PC-3 (cell line): ENCODE measurements around the gene AFF3. TPM values are rescaled to one million over a fixed set of nuclear protein-coding genes. Genes with fewer than 3 reads are reported as not detected.

ENCODE experiments used
- ATAC-seq: fragments of 200-7000 bp; cut with Tn5 transposase; 2 replicates; pipeline ENCODE4 v1.9.1; 2020; ENCODE audit warnings: mild to moderate bottlenecking, moderate library complexity
- BruUV-seq: library from RNA; stranded (reverse); fragments of 400-500 nt; replicated peaks from 2 replicates; lab custom pipeline; 2021; lab: Mats Ljungman, UMichigan
- CTCF ChIA-PET: fragments of 300-600 bp; sonication (Branson Sonifier 250); formaldehyde crosslinking; loops from one replicate; lab custom pipeline; 2022; ENCODE audit warnings: antibody characterized with exemption; lab: Charles Lee
- POLR2A ChIA-PET: fragments of 300-600 bp; sonication (Branson Sonifier 250); formaldehyde crosslinking; loops from one replicate; lab custom pipeline; 2022; ENCODE audit warnings: antibody characterized with exemption; ENCODE audit not compliant: unreplicated experiment; lab: Charles Lee
- DNase-seq: peaks from one replicate; pipeline ENCODE4 v3.0.0-alpha.2; 2015
- H2AFZ ChIP-seq: fragments of 300-600 bp; sonication (generic); 2 replicates; pipeline ENCODE4 v1.6.0; 2016; ENCODE audit warnings: antibody characterized with exemption, low read length
- H3F3A ChIP-seq: fragments of 300-600 bp; sonication (generic); one replicate; pipeline ENCODE4 v1.6.0; 2017; ENCODE audit warnings: antibody characterized with exemption, low read length, control low read depth, mild to moderate bottlenecking; ENCODE audit not compliant: unreplicated experiment
- H3K27ac ChIP-seq: fragments of 300-600 bp; sonication (generic); 2 replicates; pipeline ENCODE4 v1.5.1; 2016; ENCODE audit warnings: mild to moderate bottlenecking, low read length
- H3K27me3 ChIP-seq: fragments of 300-600 bp; sonication (generic); 2 replicates; pipeline ENCODE4 v1.6.1; 2016; ENCODE audit warnings: low read length, mixed read lengths
- H3K36me3 ChIP-seq: fragments of 300-600 bp; sonication (generic); 2 replicates; pipeline ENCODE4 v1.6.1; 2016; ENCODE audit warnings: low read depth, mixed run types, low read length, mixed read lengths
- H3K4me1 ChIP-seq: fragments of 300-600 bp; sonication (generic); 2 replicates; pipeline ENCODE4 v1.5.1; 2016; ENCODE audit warnings: low read length; ENCODE audit not compliant: insufficient read depth
- H3K4me2 ChIP-seq: fragments of 300-600 bp; sonication (generic); 2 replicates; pipeline ENCODE4 v1.6.0; 2016; ENCODE audit warnings: low read length
- H3K4me3 ChIP-seq: fragments of 300-600 bp; sonication (generic); 2 replicates; pipeline ENCODE4 v1.5.1; 2016; ENCODE audit warnings: mild to moderate bottlenecking, low read length, mixed read lengths
- H3K79me2 ChIP-seq: fragments of 300-600 bp; sonication (generic); 2 replicates; pipeline ENCODE4 v1.6.1; 2017; ENCODE audit warnings: low read length, mixed read lengths
- H3K9ac ChIP-seq: fragments of 300-600 bp; sonication (generic); 2 replicates; pipeline ENCODE4 v1.6.0; 2016; ENCODE audit warnings: mild to moderate bottlenecking, low read length
- H3K9me2 ChIP-seq: fragments of 300-600 bp; sonication (generic); replicated peaks from 2 replicates; pipeline ENCODE4 v1.6.1; 2016; ENCODE audit warnings: mixed run types, low read length, mixed read lengths
- H3K9me3 ChIP-seq: fragments of 300-600 bp; sonication (generic); 2 replicates; pipeline ENCODE4 v1.6.1; 2016; ENCODE audit warnings: low read length, mixed read lengths
- H4K20me1 ChIP-seq: fragments of 300-600 bp; sonication (generic); 2 replicates; pipeline ENCODE4 v1.6.1; 2016; ENCODE audit warnings: low read length, mixed read lengths
- CTCF ChIP-seq: fragments of 300-600 bp; sonication (generic); conservative IDR thresholded peaks from 2 replicates; pipeline ENCODE4 v1.5.1; 2017; ENCODE audit warnings: antibody characterized with exemption, low read depth, mild to moderate bottlenecking, low read length
- EZH2 ChIP-seq: fragments of 300-600 bp; sonication (generic); IDR thresholded peaks from one replicate; pipeline ENCODE4 v1.6.1; 2017; ENCODE audit warnings: antibody characterized with exemption, mild to moderate bottlenecking, low read length; ENCODE audit not compliant: unreplicated experiment
- EZH2phosphoT487 ChIP-seq: fragments of 300-600 bp; sonication (generic); IDR thresholded peaks from 2 replicates; pipeline ENCODE4 v1.6.1; 2018; ENCODE audit warnings: mild to moderate bottlenecking, antibody characterized with exemption, low read length, borderline replicate concordance
- intact Hi-C: fragments of 100-400 bp; cut with micrococcal nuclease; formaldehyde crosslinking; loops from 2 replicates; pipeline ENCODE4 v1.9.0; 2023
- total RNA-seq: library from RNA; depleted of rRNA; stranded (reverse); fragments of >200 nt; gene quantifications from 2 replicates; pipeline ENCODE4 v1.2.3, GENCODE V29; 2014

The AFF3 gene
- total RNA-seq, 1 experiment from 2014 or later = 0.04 TPM

- Histone ChIP-seq H3K4me3 (no peak overlapping the region), H3K4me1 (no peaks in the 10 kb centered on the region), H3K9me3 (no peaks in the 10 kb centered on the region), H3K9me2 (no peaks in the 10 kb centered on the region), H3K27ac (no peak overlapping the region), H3K36me3 (no peaks in the 10 kb centered on the region), H3F3A (no peaks in the 10 kb centered on the region), H3K9ac (no peak overlapping the region), H2AFZ (no peak overlapping the region), H4K20me1 (no peaks in the 10 kb centered on the region), H3K4me2 (no peak overlapping the region), H3K27me3 (no peaks in the 10 kb centered on the region), H3K79me2 (no peaks in the 10 kb centered on the region)
- ChIA-PET POLR2A (interaction anchor here (0.6 kb wide), 1 partner anchor 21 kb away, joined by 3 read pairs; no protein-coding TSS in a partner anchor), CTCF (no interaction called here)
- DNase-seq (no peak), ATAC-seq (no peak)
- TF ChIP-seq EZH2phosphoT487 (no peak), CTCF (no peak), EZH2 (no peak)
- no TSS peak for BruUV-seq
- intact Hi-C loops = no loop called here
Measured at GRCh38 chr2:99722476-99722875, 419.9 kb downstream of the AFF3 start.

GRCh38 chr2:99719102-99719501, 423.3 kb downstream of the AFF3 start:
- CTCF ChIA-PET = no interaction called here
- Histone ChIP-seq H3K36me3 (no peaks in the 10 kb centered on the region), H3K79me2 (no peaks in the 10 kb centered on the region), H3K9me3 (no peaks in the 10 kb centered on the region), H3K4me2 (no peak overlapping the region), H3K9ac (no peak overlapping the region), H4K20me1 (no peaks in the 10 kb centered on the region), H3K27me3 (no peaks in the 10 kb centered on the region), H3K4me3 (no peak overlapping the region), H3K4me1 (no peaks in the 10 kb centered on the region), H3K27ac (no peak overlapping the region), H3K9me2 (no peaks in the 10 kb centered on the region), H2AFZ (no peak overlapping the region), H3F3A (no peaks in the 10 kb centered on the region)
- no peak for TF ChIP-seq EZH2phosphoT487
- no peak for TF ChIP-seq EZH2
- no peak for TF ChIP-seq CTCF
- DNase-seq (no peak), ATAC-seq (no peak)
- intact Hi-C loops = loop anchor here (5.0 kb wide), 1 partner anchor 162 kb away; no protein-coding TSS in a partner anchor
- BruUV-seq = no TSS peak
- POLR2A ChIA-PET = no interaction called here

- TF ChIP-seq EZH2phosphoT487 = no peak
- no peak for TF ChIP-seq EZH2
- no peak for TF ChIP-seq CTCF
- Histone ChIP-seq H3K4me3 (no peak overlapping the region), H2AFZ (no peak overlapping the region), H3K36me3 (no peaks in the 10 kb centered on the region), H4K20me1 (no peaks in the 10 kb centered on the region), H3F3A (no peaks in the 10 kb centered on the region), H3K9me3 (no peaks in the 10 kb centered on the region), H3K79me2 (no peaks in the 10 kb centered on the region), H3K4me2 (no peak overlapping the region), H3K27ac (no peak overlapping the region), H3K4me1 (no peaks in the 10 kb centered on the region), H3K27me3 (no peaks in the 10 kb centered on the region), H3K9ac (no peak overlapping the region), H3K9me2 (no peaks in the 10 kb centered on the region)
- POLR2A ChIA-PET = no interaction called here
- no peak for DNase-seq
- BruUV-seq = no TSS peak
- intact Hi-C loops = loop anchor here (5.0 kb wide), 1 partner anchor 159 kb away; no protein-coding TSS in a partner anchor
- ATAC-seq = no peak
- CTCF ChIA-PET = no interaction called here
Measured at GRCh38 chr2:99715956-99716355, 426.4 kb downstream of the AFF3 start.
